H1 (cell line): Measurements from ENCODE around the gene TNFAIP2. TPM values are rescaled to one million over a fixed set of nuclear protein-coding genes. Genes with fewer than 3 reads are reported as not detected.

Experiments
- ATF2 ChIP-seq: IDR thresholded peaks from 2 replicates; pipeline ENCODE4 v1.6.1; 2012; ENCODE audit warnings: low read length, inconsistent platforms
- CHD7 ChIP-seq: fragments of 300-600 bp; sonication (generic); IDR thresholded peaks from 2 replicates; pipeline ENCODE4 v1.7.1; 2012; ENCODE audit warnings: low read length, moderate library complexity, mild to moderate bottlenecking, inconsistent platforms; ENCODE audit not compliant: insufficient replicate concordance
- HDAC6 ChIP-seq: IDR thresholded peaks from one replicate; pipeline ENCODE4 v1.7.1; 2012; ENCODE audit warnings: low read depth, mild to moderate bottlenecking, inconsistent platforms, low read length, moderate library complexity
- JUN ChIP-seq: IDR thresholded peaks from 2 replicates; pipeline ENCODE4 v1.6.1; 2011; ENCODE audit warnings: low read depth, mild to moderate bottlenecking, improper control_type of control experiment, low read length
- KDM1A ChIP-seq: fragments of 200-600, 300-600 bp; sonication (generic); IDR thresholded peaks from 2 replicates; pipeline ENCODE4 v1.7.1; 2016; ENCODE audit warnings: mild to moderate bottlenecking, low read length, borderline replicate concordance
- polyA plus RNA-seq, 7 experiments: library from polyadenylated mRNA; depleted of rRNA in 3 of 7; stranded (reverse) in 5 of 7; unstranded in 2 of 7; fragments of >200 nt in 5 of 7; fragments of 200-250 nt in 2 of 7; gene quantifications; 1 replicate in 5 of 7; 2 replicates in 1 of 7; 4 replicates in 1 of 7; pipeline versions ENCODE4 v1.2.1 to v1.2.3, GENCODE V29; 2011 to 2013; ENCODE audit warnings: missing spikeins in 2 of 7, mixed read lengths in 2 of 7
- total RNA-seq: library from RNA; stranded (reverse); fragmentation: NEBNext Ultra II Directional; extraction: Animal tissue kit (Norgen Biotek cat#: 25700); gene quantifications from 2 replicates; pipeline ENCODE4 v1.2.1, GENCODE V29; 2021

Gene TNFAIP2
- total and polyA plus RNA-seq, 2 of the 8 experiments (the other 6 are each of a cell fraction or from before 2014, with no cell fraction given) = 28.3 to 34.5 TPM

GRCh38 chr14:103165323-103165722, 42.1 kb downstream of the TNFAIP2 start (continued):
- no peak for TF ChIP-seq CHD7
- TF ChIP-seq JUN = no peak
- no peak for TF ChIP-seq ATF2
- TF ChIP-seq HDAC6 = no peak
- TF ChIP-seq KDM1A = no peak
- TF ChIP-seq, all 59 proteins: peak for 0
